HUES64 (cell line): ENCODE measurements around the gene GPT2.
A peak's percentile ranks its signal among the peaks of the same experiment; 100 is the strongest.

Experiments used
- H3K27ac ChIP-seq: 2 replicates; pipeline ENCODE4 v1.7.0; 2013; ENCODE audit warnings: low read depth, low read length, inconsistent platforms
- H3K27me3 ChIP-seq: 2 replicates; pipeline ENCODE4 v1.6.1; 2013; ENCODE audit warnings: mild to moderate bottlenecking, low read length; ENCODE audit not compliant: insufficient read depth
- H3K36me3 ChIP-seq: 2 replicates; pipeline ENCODE4 v1.6.1; 2013; ENCODE audit warnings: mild to moderate bottlenecking, low read length; ENCODE audit not compliant: insufficient read depth
- H3K4me1 ChIP-seq: 2 replicates; pipeline ENCODE4 v1.6.1; 2013; ENCODE audit warnings: mild to moderate bottlenecking, low read length, moderate library complexity; ENCODE audit not compliant: insufficient read depth
- H3K4me3 ChIP-seq: 2 replicates; pipeline ENCODE4 v1.5.1; 2013; ENCODE audit warnings: mild to moderate bottlenecking, low read length, moderate library complexity
- H3K9ac ChIP-seq: 2 replicates; pipeline ENCODE4 v1.6.1; 2013; ENCODE audit warnings: mild to moderate bottlenecking, low read depth, low read length
- H3K9me3 ChIP-seq: 2 replicates; pipeline ENCODE4 v1.6.1; 2013; ENCODE audit warnings: low read depth, low read length; ENCODE audit not compliant: insufficient read depth
- WGBS: fragments of 150-250, 120-280 bp; methylation state at CpG from one replicate; pipeline ENCODE4 v1.1.7; 2013; ENCODE audit warnings: missing lambda C conversion rate; 5-methylcytosine and 5-hydroxymethylcytosine counted together

The GPT2 gene

GRCh38 chr16:46886764-46887523 lies 2.8 kb downstream of the GPT2 start:
- no peak overlapping the region for H3K4me3 ChIP-seq
- WGBS: 94% methylated on average over 16 of the region's 16 CpGs
- peaks cover 14% of the 10 kb centered on the region; the same call in 1 of the 2 replicates for H3K27me3 ChIP-seq
- no peaks in the 10 kb centered on the region for H3K9me3 ChIP-seq
- no peak overlapping the region for H3K27ac ChIP-seq
- peaks cover 30% of the 10 kb centered on the region for H3K4me1 ChIP-seq
- no peak overlapping the region for H3K9ac ChIP-seq
- H3K36me3 ChIP-seq: peaks cover 27% of the 10 kb centered on the region

GRCh38 chr16:46887524-46887854 lies 3.3 kb downstream of the GPT2 start:
- H3K4me1 ChIP-seq: peaks cover 25% of the 10 kb centered on the region
- no peaks in the 10 kb centered on the region for H3K9me3 ChIP-seq
- H3K27ac ChIP-seq: no peak overlapping the region
- no peak overlapping the region for H3K9ac ChIP-seq
- H3K4me3 ChIP-seq: no peak overlapping the region
- 86% methylated on average over 2 of the region's 2 CpGs for WGBS
- H3K27me3 ChIP-seq: peaks cover 9% of the 10 kb centered on the region; the same call in 1 of the 2 replicates
- peaks cover 33% of the 10 kb centered on the region for H3K36me3 ChIP-seq

- WGBS: 87% methylated on average over 5 of the region's 5 CpGs
- Histone ChIP-seq H3K9ac (no peak overlapping the region), H3K27ac (no peak overlapping the region), H3K27me3 (no peaks in the 10 kb centered on the region), H3K9me3 (no peaks in the 10 kb centered on the region), H3K4me3 (no peak overlapping the region), H3K36me3 (peaks cover 44% of the 10 kb centered on the region), H3K4me1 (peaks cover 14% of the 10 kb centered on the region; the same call in 1 of the 2 replicates)
Observed at GRCh38 chr16:46889245-46889941, 5.2 kb downstream of the GPT2 start.

DNA sequence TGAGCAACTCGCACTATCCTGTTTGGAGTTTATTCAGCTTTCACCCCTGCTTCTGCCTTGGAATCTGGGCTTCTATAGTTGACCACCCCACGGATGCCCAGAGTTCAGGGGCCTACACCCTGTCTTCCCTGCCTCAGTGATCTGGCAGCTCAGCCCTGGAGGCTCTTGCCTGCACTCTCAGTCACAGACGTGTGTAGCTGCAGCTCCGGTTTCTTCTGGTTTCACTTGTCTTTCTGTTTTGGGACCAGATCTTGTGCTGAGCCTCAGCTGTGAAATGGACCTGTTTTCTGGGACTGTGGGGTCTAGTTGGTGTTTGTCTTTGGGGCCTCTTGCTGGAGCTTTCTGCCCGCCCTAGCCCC lies 5.8 kb downstream of the GPT2 start:
- Histone ChIP-seq H3K4me3 (no peak overlapping the region), H3K27me3 (no peaks in the 10 kb centered on the region), H3K27ac (no peak overlapping the region), H3K4me1 (peaks cover 14% of the 10 kb centered on the region; the same call in 1 of the 2 replicates), H3K36me3 (peaks cover 44% of the 10 kb centered on the region), H3K9ac (no peak overlapping the region), H3K9me3 (no peaks in the 10 kb centered on the region)
- 90% methylated on average over 5 of the region's 5 CpGs for WGBS

GRCh38 chr16:46891910-46892309 lies 7.7 kb downstream of the GPT2 start:
- H3K9ac ChIP-seq: no peak overlapping the region
- 0 out of 2 replicates have a peak, but pooled peaks cover under 1% of the 10 kb centered on the region for H3K4me1 ChIP-seq
- no peaks in the 10 kb centered on the region for H3K27me3 ChIP-seq
- no peaks in the 10 kb centered on the region for H3K9me3 ChIP-seq
- no peak overlapping the region for H3K4me3 ChIP-seq
- 95% methylated on average over 1 of the region's 1 CpG for WGBS
- peaks cover 49% of the 10 kb centered on the region for H3K36me3 ChIP-seq
- H3K27ac ChIP-seq: no peak overlapping the region

GRCh38 chr16:46894036-46894672 lies 10.0 kb downstream of the GPT2 start:
- no peak overlapping the region for H3K4me3 ChIP-seq
- WGBS: 92% methylated on average over 11 of the region's 11 CpGs
- no peaks in the 10 kb centered on the region for H3K27me3 ChIP-seq
- H3K36me3 ChIP-seq: peaks cover 54% of the 10 kb centered on the region
- no peak overlapping the region for H3K9ac ChIP-seq
- no peaks in the 10 kb centered on the region for H3K4me1 ChIP-seq
- no peaks in the 10 kb centered on the region for H3K9me3 ChIP-seq
- no peak overlapping the region for H3K27ac ChIP-seq

DNA sequence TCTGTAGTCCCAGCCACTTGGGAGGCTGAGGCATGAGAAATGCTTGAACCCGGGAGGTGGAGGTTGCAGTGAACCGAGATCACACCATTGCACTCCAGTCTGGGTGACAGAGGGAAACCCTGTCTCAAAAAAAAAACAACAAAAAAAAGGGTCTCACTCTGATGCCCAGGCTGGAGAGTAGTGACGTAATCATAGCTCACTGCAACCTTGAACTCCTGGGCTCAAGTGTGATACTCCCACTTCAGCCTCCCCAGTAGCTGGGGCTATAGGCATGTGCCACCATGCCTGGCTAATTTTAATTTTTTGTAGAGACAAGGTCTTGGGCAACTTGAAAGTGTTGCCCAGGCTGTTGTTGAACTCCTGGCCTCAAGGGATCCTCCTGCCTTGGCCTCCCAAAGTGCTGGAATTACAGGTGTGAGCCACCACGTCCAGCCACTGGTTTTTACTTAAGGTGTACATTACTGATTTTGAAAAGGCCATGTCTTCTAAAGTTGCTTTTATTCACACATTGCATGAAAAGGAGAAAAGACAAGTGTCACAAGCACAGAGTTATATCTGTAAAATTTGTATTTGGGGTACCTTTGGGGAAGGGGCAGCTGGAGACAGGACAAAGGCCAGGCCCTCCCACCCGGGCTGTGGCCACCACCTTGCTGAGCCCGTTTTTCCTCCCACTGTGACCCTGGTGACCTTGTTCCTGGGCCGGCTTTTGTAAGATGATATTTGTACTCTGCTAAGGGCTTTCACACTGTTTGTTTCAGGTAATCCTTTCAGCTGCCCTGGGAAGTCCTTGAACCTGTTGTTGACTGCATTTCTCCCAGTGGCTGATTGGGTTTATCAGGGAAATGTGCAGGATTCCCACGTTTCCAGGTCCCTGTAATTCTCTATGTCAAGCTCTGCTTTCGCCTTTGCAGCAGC lies 11.5 kb downstream of the GPT2 start:
- Histone ChIP-seq H3K36me3 (peaks cover 62% of the 10 kb centered on the region), H3K27ac (peak overlapping the region; percentile 17; the same call in 1 of the 2 replicates), H3K9ac (no peak overlapping the region), H3K27me3 (no peaks in the 10 kb centered on the region), H3K4me1 (no peaks in the 10 kb centered on the region), H3K9me3 (no peaks in the 10 kb centered on the region), H3K4me3 (no peak overlapping the region)
- 88% methylated on average over 9 of the region's 9 CpGs for WGBS

DNA sequence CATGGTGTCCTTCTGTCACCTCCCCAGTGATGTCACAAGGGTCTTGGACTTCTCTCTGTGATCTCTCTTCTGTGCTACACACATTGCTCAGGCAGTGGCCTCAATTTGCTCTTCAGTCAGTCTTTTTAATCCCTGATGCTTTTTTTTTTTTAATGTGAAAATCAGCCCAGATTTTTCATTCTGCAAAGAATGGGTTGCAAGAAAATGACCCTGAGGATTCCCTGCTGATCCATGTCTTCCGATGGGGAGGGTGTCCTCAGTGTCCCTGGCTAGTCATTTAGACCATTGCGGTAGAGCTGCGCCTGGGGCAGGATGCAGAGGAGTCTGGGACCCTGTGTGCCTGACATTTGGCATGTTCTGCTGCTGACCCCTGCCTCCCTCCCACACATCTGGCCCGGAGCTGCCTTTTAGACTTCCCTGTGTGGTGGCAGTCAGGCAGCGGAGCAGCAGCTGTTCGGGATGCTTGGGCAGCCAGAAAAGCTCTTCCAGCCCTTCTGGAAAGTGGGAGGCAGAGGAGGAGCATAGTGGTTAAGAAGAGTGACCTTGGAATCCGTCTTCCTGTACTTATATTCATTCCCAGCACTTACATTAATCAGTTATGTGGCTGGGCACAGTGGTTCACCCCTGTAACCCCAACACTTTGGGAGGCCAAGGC lies 12.3 kb downstream of the GPT2 start:
- WGBS: 93% methylated on average over 7 of the region's 7 CpGs
- H3K27ac ChIP-seq: peak overlapping the region; percentile 17; the same call in 1 of the 2 replicates
- H3K36me3 ChIP-seq: peaks cover 67% of the 10 kb centered on the region
- no peaks in the 10 kb centered on the region for H3K9me3 ChIP-seq
- H3K4me3 ChIP-seq: no peak overlapping the region
- H3K27me3 ChIP-seq: no peaks in the 10 kb centered on the region
- H3K9ac ChIP-seq: no peak overlapping the region
- H3K4me1 ChIP-seq: no peaks in the 10 kb centered on the region

- H3K9ac ChIP-seq: no peak overlapping the region
- WGBS: 91% methylated on average over 10 of the region's 10 CpGs
- H3K4me3 ChIP-seq: no peak overlapping the region
- no peaks in the 10 kb centered on the region for H3K4me1 ChIP-seq
- H3K36me3 ChIP-seq: peaks cover 69% of the 10 kb centered on the region
- no peaks in the 10 kb centered on the region for H3K9me3 ChIP-seq
- H3K27ac ChIP-seq: no peak overlapping the region
- no peaks in the 10 kb centered on the region for H3K27me3 ChIP-seq
Observed at GRCh38 chr16:46897471-46897870, 13.3 kb downstream of the GPT2 start.

DNA sequence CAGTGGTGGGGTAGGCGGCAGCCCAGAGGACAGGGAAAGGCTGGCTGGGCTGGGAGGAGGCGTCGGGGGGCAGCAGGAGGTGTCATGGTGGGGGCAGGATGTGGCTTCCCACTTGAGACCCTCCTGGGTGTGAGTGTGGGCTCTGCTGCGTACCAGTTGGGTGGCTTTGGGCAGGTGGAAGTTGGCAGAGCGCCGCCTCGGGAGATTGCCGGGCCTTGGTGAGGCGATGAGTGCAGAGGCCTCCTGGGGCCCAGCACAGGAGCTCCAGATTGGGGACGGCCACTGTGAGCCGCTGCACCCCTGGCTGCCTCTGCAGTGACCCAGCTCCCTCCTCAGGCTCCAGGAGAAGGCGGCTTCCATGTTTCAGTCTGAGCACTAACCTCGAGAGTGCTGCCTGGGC lies 13.8 kb downstream of the GPT2 start:
- no peak overlapping the region for H3K27ac ChIP-seq
- whole genome bisulfite sequencing: 96% methylated on average over 13 of the region's 13 CpGs
- no peaks in the 10 kb centered on the region for H3K9me3 ChIP-seq
- no peak overlapping the region for H3K9ac ChIP-seq
- peaks cover 65% of the 10 kb centered on the region for H3K36me3 ChIP-seq
- no peaks in the 10 kb centered on the region for H3K4me1 ChIP-seq
- H3K27me3 ChIP-seq: no peaks in the 10 kb centered on the region
- no peak overlapping the region for H3K4me3 ChIP-seq
